ENCODE data around the gene SEL1L. TPM values are rescaled to one million over a fixed set of nuclear protein-coding genes. Genes with fewer than 3 reads are reported as not detected.

Gene SEL1L
- total RNA-seq (10 to 100 TPM; 40.0 to 40.7 TPM), polyA plus RNA-seq (ENCODE audit: insufficient read depth, low read depth, low replicate concordance) (30.2 TPM)
- long read RNA-seq, donor 1, full-length matches to known transcripts: 7 of 7 reads
- long read RNA-seq, donor 1, partial matches to known transcripts: 0 of 7 reads
- long read RNA-seq, donor 1, other reads (novel, unspliced or antisense): 0 of 7 reads
- long read RNA-seq, donor 2, full-length matches to known transcripts: 6 of 6 reads
- long read RNA-seq, donor 2, partial matches to known transcripts: 0 of 6 reads
- long read RNA-seq, donor 2, other reads (novel, unspliced or antisense): 0 of 6 reads

DNA sequence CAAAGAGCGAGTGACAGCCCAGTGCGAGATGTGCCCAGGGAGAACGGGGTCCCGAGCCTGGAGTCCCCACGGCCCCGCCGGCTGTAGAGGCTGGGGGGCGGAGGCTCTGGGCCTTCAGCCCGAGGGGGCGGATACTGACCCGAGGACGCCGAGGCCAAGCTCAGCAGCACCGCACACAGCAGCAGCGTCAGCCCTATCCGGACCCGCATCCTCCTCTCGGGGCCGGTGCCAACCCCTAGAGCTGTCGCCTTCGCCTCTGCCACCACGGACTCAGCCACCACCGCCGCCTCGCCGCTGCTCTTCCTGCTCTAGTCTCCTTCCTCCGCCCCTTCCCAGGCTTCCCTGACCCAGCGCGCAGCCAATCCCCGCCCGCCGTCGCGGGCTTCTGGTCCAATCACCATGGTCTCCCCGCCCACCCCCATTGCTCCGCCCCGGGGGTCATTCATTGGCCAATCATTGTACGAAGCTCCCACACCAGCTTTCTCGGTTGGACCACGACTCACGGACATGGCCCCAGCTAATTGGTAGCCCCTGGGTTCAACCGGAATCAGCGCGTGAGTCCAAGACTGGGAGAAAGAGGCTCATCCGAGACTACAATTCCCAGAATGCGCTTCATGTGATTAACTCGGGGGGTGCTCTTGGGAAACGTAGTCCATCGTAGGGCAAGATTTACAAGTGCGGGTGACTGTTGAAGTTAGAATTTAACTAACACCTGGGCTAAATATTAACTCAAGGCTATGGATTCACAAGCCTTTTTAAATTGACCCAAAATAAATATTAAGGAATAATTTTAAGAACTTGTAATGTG, at the start of gene SEL1L:
Gene SEL1L, minus strand, starts transcription at position 318 of the 808 bp plus-strand sequence. Its CDS starts 109 bp downstream, at position 209.
- DNase-seq: peak; percentile 100
- intact Hi-C loops (cut with DNase I; ENCODE audit: low total_unique reads): no loop called here
- WGBS, 2 donors: 0 to 1% methylated on average over 21 to 47 of the region's 50 CpGs
- Histone ChIP-seq H3K27ac (peak within 1 kb of the TSS; percentile 68 to 82), H3K36me3 (ENCODE audit: low read depth, missing control alignments) (no peaks in the 10 kb centered on the region), H3K4me1 (peaks cover 6% of the 10 kb centered on the region), H3K4me3 (peak within 1 kb of the TSS; percentile 92 to 97), H3K9me3 (no peaks in the 10 kb centered on the region), H3K27me3 (no peaks in the 10 kb centered on the region)
- TF ChIP-seq, protein P1, sequence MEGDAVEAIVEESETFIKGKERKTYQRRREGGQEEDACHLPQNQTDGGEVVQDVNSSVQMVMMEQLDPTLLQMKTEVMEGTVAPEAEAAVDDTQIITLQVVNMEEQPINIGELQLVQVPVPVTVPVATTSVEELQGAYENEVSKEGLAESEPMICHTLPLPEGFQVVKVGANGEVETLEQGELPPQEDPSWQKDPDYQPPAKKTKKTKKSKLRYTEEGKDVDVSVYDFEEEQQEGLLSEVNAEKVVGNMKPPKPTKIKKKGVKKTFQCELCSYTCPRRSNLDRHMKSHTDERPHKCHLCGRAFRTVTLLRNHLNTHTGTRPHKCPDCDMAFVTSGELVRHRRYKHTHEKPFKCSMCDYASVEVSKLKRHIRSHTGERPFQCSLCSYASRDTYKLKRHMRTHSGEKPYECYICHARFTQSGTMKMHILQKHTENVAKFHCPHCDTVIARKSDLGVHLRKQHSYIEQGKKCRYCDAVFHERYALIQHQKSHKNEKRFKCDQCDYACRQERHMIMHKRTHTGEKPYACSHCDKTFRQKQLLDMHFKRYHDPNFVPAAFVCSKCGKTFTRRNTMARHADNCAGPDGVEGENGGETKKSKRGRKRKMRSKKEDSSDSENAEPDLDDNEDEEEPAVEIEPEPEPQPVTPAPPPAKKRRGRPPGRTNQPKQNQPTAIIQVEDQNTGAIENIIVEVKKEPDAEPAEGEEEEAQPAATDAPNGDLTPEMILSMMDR (IDR thresholded peaks at IDR 0.05): no peak
- TF ChIP-seq POLR2A (IDR thresholded peaks at IDR 0.05): peak; percentile 49

DNA sequence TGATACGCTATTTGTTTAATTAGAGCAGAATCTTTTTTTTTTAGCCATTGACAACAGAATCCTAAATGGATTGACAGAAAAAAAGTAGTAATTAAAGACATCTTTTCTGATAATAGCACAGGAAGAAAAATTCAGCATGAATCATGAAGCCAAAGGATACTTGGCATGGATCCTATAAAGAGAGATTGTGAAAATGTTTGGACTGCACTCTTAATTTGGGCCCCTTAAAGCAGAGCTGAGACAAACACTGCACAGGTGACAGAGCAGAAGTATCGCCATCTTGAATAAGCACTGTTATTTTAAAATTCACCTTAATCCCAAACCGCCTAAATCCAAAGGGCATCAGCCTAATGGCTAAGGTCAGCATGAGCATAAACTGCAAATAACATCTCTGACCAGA, 48.8 kb upstream of the SEL1L start:
- Histone ChIP-seq H3K9me3 (no peaks in the 10 kb centered on the region), H3K27ac (no peak overlapping the region), H3K27me3 (no peaks in the 10 kb centered on the region), H3K36me3 (ENCODE audit: low read depth, missing control alignments) (no peaks in the 10 kb centered on the region), H3K4me3 (no peak overlapping the region), H3K4me1 (no peaks in the 10 kb centered on the region)
- no peak for DNase-seq
- TF ChIP-seq, protein P1 (IDR thresholded peaks at IDR 0.05): no peak
- TF ChIP-seq POLR2A (IDR thresholded peaks at IDR 0.05): no peak
- intact Hi-C loops (cut with DNase I; ENCODE audit: low total_unique reads): no loop called here
- 79 to 80% methylated on average over 3 of the region's 3 CpGs for WGBS, 2 donors

DNA sequence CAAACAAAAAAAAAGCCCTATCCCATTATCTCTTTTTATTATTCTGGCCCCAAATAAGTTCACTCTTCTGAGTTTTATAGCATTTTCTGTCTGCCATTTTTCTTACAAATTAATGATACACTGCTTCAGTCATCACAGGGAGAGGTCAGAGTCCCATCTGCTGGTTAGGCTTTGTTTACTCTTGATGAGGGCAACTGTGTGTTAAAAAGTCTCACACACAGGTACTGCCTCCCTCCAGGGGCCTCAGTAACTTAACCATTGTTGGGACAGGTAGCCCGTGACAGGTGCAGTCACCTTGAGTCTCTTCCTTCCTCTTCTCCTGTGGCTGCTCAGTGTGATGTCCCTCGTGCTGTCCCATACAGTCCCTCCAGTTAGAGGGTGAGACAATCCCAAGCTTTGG, 45.5 kb upstream of the SEL1L start:
- Histone ChIP-seq H3K4me1 (no peaks in the 10 kb centered on the region), H3K36me3 (ENCODE audit: low read depth, missing control alignments) (no peaks in the 10 kb centered on the region), H3K27me3 (no peaks in the 10 kb centered on the region), H3K27ac (no peak overlapping the region), H3K9me3 (no peaks in the 10 kb centered on the region), H3K4me3 (no peak overlapping the region)
- WGBS, 2 donors: 88 to 95% methylated on average over 2 of the region's 2 CpGs
- no peak for DNase-seq
- intact Hi-C loops (cut with DNase I; ENCODE audit: low total_unique reads): no loop called here
- TF ChIP-seq, protein P1 (IDR thresholded peaks at IDR 0.05): no peak
- TF ChIP-seq POLR2A (IDR thresholded peaks at IDR 0.05): no peak

DNA sequence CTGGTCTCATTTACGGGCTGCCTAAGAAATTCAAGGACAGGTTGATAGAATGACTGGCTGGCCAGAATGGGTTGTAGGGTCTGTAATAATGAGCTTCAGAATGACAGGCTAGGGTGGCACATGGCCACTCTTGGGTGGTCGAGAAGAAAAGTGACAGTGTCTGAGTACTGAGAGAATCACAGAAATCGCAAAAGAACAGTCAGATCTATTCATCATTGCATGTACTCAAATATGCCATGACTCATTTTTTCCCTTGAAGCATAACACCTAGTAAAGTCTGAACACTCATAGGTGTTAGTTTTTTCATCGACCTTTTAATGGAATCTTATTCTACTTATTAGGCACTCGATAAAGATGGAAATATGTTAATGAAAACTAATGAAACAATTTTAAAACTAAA, 37.8 kb upstream of the SEL1L start:
- no peaks in the 10 kb centered on the region for H3K27me3 ChIP-seq
- no peak for TF ChIP-seq POLR2A (IDR thresholded peaks at IDR 0.05)
- TF ChIP-seq, protein P1 (IDR thresholded peaks at IDR 0.05): no peak
- DNase-seq: no peak
- no peaks in the 10 kb centered on the region for H3K4me1 ChIP-seq
- H3K4me3 ChIP-seq: no peak overlapping the region
- no peaks in the 10 kb centered on the region for H3K36me3 ChIP-seq (ENCODE audit: low read depth, missing control alignments)
- intact Hi-C loops (cut with DNase I; ENCODE audit: low total_unique reads): no loop called here
- no peak overlapping the region for H3K27ac ChIP-seq
- no peaks in the 10 kb centered on the region for H3K9me3 ChIP-seq
- 87 to 94% methylated on average over 5 of the region's 5 CpGs for WGBS, 2 donors
